Upper lobe of left lung (tissue), 4 donors: ENCODE results near the gene BNC2.

Source experiments
- EP300 ChIP-seq, 4 donors: sonication (generic); formaldehyde crosslinking; IDR thresholded peaks; one replicate each; pipeline ENCODE4 v1.5.1; 2017; ENCODE audit warnings: antibody characterized with exemption in 4 of 4, control low read depth in 2 of 4
- POLR2A ChIP-seq, 4 donors: fragments of 450-650 bp; IDR thresholded peaks; one replicate each; pipeline ENCODE4 v1.5.1; 2016 to 2017; ENCODE audit warnings: antibody characterized with exemption in 4 of 4, mild to moderate bottlenecking in 2 of 4
- POLR2AphosphoS5 ChIP-seq, 2 donors: sonication (generic); formaldehyde crosslinking; IDR thresholded peaks; one replicate each; pipeline ENCODE4 v1.5.1; 2017; ENCODE audit warnings: antibody characterized with exemption in 2 of 2
- TF ChIP-seq, protein P1 (sequence below), 6 experiments: fragments of 450-650 bp in 4 of 6; fragments of 200-600 bp in 2 of 6; sonication (generic) in 2 of 6; IDR thresholded peaks; one replicate each; pipeline ENCODE4 v1.5.1; 2016 to 2019; ENCODE audit warnings: antibody characterized with exemption in 6 of 6

DNA sequence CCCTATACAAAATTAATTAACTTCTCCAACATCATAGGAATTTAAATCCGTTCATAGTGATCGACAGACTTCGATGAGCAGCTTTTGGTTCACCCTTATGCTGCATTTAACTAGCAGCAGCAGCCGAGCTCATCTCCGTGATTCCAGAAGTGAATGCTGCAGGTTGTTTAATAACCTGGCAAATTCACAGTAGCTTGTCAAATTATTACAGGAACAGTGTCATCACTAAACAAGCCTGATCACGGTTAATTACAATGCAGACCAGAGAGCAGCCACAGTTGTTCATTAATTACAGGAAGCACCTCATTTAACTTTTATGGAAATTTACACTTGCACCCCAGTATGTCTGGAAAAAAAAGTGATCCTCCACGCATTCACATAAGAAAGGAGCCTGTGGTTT, 188.2 kb downstream of the BNC2 start:
- TF ChIP-seq POLR2AphosphoS5 (IDR thresholded peaks at IDR 0.05) (no peak), EP300 (IDR thresholded peaks at IDR 0.05) (no peak), POLR2A (IDR thresholded peaks at IDR 0.05) (no peak)
- TF ChIP-seq, protein P1, sequence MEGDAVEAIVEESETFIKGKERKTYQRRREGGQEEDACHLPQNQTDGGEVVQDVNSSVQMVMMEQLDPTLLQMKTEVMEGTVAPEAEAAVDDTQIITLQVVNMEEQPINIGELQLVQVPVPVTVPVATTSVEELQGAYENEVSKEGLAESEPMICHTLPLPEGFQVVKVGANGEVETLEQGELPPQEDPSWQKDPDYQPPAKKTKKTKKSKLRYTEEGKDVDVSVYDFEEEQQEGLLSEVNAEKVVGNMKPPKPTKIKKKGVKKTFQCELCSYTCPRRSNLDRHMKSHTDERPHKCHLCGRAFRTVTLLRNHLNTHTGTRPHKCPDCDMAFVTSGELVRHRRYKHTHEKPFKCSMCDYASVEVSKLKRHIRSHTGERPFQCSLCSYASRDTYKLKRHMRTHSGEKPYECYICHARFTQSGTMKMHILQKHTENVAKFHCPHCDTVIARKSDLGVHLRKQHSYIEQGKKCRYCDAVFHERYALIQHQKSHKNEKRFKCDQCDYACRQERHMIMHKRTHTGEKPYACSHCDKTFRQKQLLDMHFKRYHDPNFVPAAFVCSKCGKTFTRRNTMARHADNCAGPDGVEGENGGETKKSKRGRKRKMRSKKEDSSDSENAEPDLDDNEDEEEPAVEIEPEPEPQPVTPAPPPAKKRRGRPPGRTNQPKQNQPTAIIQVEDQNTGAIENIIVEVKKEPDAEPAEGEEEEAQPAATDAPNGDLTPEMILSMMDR (IDR thresholded peaks at IDR 0.05), result no peak
